NAMALWA (cell line): ENCODE data around the gene WBP1.
"Not testable (repeated sequence)": the region's sequence is repeated elsewhere in the genome, so short reads cannot be mapped to it uniquely, and the experiment has no call there.

Experiments
- DNase-seq: peaks from one replicate; pipeline ENCODE4 v3.0.0-alpha.2; 2015; ENCODE audit warnings: low spot score

WBP1 gene

DNA sequence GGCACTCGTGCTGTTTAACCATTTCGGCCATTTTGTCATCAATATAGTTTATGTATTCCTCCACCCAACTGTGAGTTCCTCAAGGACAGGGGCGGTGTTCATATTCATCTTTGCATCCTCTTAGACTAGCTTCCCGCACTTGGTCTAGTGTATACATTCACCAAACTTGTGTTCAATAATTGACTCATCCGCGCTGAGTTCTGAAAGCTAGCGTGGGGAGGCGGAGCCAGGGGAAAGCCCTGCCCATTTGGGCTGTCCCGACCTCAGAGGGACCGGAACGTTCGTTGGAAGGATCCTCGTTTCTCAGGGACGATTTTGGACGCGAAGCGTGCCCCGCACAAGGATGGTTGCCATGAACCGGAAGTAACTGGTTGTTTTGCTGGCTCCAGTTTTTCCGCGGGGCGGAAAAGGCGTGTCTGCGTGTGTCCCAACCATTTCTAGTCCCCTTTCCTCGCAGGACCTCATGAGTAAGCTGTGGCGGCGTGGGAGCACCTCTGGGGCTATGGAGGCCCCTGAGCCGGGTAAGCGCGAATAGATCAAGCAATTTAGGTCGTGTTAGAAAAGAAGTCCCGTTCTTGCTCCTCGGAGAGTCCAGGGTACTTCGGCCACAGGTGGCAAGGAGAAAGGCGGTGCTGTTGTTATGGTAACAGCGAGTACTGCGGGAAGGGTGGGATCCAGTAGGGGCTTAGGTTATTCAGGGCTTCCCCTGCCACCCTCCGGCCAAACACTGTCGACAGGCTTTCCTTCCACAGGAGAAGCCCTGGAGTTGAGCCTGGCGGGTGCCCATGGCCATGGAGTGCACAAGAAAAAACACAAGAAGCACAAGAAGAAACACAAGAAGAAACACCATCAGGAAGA lies 3.4 kb upstream of the WBP1 start, which contains the start of gene INO80B:
TSS of gene INO80B (plus strand) at position 434 of the 858 bp plus-strand sequence. CDS start at position 464, 30 bp downstream.
- peak; percentile 99 for DNase-seq

DNA sequence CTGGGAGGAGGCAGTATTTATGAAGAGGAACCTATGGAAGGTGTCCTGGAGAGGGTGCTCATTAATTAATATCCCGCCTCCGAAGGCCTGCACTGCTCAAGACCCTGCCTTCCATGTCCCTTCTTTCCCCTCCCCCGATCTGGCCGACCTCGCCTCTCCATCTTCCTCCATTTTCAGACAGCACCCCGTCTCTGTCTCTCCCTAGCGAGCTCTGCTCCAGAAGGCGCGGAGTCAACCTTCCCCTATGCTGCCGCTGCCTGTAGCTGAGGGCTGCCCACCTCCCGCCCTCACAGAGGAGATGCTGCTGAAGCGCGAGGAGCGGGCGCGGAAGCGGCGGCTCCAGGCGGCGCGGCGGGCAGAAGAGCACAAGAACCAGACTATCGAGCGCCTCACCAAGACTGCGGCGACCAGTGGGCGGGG lies 1.1 kb upstream of the WBP1 start:
- DNase-seq, result no peak

DNA sequence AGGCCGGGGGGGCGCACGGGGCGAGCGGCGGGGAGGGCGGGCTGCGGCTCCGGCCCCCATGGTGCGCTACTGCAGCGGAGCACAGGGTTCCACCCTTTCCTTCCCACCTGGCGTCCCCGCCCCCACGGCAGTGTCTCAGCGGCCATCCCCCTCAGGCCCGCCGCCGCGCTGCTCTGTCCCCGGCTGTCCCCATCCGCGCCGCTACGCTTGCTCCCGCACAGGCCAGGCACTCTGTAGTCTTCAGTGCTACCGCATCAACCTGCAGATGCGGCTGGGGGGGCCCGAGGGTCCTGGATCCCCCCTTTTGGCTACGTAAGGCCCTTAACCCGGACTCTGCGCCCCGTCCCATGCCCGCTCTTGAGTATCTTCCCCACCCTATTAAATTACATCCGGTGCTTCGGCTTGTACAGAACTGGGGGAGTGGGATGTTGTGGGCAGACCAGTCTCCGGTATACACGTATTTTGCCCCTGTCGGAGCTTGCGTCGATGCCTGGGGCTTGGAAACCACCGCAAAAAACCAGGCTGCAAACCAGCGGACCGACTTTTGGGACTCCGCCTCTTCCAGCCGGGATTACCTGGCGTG lies 598 bp upstream of the WBP1 start:
- peak; percentile 84 for DNase-seq

DNA sequence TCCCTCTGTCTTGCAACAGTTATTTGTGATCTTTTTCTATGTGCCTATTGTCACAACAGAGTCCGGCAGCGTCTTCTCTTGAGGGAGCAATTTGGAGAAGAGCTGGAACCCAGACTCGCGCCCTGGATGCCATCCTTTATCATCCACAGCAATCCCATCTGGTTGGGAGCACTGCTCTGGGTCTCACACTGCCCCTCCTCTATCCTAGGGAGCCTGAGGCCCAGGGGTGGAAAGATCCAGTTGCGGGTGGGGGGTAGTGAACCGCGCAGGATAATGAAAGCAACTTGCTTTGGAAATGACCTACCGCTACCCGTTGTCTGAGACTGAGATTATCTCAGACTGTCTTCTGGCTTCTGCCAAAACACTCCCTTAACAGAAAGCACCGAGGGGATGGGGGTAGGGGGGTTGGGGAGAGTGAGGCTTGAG lies 713 bp downstream of the WBP1 start:
- no peak for DNase-seq

DNA sequence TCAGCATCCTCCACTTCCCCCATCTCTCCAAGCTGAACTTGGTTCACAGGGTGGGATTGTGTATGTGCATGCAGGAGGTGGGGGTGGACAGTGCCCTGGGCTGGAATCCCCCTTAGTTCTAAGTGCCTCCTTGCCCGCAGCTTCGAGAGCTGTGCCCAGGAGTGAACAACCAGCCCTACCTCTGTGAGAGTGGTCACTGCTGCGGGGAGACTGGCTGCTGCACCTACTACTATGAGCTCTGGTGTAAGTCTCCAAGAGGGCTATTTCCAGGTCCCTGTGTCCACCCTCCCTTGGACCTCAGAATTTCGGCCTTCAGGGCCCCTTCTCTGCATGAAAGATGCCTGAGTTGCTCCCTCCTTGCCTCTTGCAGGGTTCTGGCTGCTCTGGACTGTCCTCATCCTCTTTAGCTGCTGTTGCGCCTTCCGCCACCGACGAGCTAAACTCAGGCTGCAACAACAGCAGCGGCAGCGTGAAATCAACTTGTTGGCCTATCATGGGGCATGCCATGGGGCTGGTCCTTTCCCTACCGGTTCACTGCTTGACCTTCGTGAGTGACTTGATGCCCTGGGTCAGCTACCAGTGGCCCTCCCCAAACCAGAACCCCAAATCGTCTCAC lies 1.4 kb downstream of the WBP1 start:
- not testable (repeated sequence) for DNase-seq

DNA sequence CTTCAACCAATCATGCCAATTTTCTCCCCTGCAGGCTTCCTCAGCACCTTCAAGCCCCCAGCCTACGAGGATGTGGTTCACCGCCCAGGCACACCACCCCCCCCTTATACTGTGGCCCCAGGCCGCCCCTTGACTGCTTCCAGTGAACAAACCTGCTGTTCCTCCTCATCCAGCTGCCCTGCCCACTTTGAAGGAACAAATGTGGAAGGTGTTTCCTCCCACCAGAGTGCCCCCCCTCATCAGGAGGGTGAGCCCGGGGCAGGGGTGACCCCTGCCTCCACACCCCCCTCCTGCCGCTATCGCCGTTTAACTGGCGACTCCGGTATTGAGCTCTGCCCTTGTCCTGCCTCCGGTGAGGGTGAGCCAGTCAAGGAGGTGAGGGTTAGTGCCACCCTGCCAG lies 1.9 kb downstream of the WBP1 start:
- DNase-seq, result not testable (repeated sequence)

DNA sequence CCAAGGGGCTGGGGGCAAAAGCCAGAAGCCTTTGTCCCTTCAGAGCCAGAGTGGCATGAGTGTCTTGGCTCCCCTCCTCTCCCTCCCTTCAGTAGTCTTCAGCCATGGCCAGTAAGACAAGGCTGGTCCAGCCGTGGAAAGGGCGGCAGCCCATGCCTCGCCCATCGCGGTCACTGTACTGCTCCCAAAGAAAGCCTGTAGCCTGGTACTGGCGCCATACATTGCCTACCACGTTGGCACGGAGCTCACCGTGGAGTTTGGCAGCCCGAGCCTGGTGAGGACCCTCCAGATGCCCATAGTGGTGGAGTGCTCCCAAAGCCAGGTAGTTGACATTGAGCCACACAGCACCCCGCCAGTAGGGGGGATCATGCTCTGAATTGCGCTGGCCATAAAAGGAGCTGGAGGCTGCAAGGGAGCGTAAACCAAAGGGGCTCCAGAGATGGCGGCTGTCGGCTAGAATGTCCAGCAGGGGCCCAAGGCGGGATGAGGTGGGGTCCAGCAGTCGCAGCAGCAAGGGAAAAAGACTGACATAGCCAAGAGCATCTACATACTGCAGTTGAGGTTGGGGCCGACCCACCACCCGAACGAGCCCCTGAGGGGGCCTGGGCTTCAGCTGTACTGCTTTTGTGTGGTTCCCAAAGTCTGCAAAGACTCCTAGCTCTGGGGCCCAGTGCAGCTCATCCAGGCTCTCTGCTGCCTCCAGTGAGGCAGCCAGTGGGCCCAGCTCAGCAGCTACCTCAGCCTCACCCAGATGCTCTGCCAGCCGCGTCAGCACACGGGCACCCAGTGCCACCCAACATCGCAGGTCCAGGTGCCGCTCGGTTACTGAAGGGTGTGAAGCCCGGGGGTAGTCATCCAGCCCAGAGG lies 3.2 kb downstream of the WBP1 start:
- DNase-seq, result peak; percentile 55

DNA sequence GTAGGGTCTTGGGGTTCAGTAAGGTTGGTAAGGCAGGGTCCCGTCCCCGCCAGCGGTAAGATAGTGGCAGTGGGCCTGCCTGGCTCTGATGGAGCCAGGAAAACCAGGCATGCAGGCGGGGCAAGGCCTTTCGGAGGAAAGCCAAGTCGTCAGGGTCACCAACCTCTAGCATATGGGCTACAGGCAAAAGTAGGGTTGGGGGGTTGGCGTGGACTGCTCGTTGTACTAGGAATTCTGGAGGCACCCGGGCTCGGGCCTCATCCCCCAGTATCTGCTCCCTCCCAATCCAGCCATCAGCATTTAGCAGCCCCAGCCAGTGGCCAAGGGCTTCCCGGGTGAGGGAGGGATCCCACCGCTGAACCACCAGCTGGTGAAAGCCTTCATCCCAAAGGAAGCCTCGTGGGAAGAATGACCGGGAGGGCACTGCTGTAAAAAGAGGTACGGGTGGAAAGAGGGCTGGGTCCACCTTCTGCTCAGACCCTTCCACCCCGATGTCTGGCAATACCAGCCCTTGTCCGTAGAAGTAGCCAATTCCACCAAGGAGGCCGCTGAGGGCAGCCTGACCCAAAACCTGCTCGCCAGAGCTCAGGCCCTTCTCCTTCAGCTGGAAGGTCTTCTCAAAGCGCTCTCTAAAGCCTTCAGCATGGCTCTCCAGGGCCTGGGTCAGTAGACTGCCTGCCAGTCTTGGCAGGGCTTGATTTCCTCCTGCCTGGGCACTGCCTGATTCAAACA lies 4.0 kb downstream of the WBP1 start:
- DNase-seq, result no peak

DNA sequence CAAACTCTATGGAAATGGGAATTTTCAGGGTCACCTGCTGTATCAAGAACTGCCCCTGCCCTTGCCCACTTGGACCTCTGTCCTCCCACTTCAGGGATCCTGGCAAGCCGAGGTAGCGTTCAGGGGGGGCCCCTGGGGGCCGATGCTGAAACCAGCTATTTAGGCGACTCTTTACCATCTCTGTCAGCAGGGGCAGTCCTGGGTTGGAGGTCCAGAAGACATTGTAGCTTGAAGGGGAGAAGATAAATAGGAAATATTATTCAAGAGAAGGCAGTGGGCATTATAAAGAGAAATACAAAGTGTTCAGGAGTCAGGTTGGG lies 4.5 kb downstream of the WBP1 start:
- no peak for DNase-seq

DNA sequence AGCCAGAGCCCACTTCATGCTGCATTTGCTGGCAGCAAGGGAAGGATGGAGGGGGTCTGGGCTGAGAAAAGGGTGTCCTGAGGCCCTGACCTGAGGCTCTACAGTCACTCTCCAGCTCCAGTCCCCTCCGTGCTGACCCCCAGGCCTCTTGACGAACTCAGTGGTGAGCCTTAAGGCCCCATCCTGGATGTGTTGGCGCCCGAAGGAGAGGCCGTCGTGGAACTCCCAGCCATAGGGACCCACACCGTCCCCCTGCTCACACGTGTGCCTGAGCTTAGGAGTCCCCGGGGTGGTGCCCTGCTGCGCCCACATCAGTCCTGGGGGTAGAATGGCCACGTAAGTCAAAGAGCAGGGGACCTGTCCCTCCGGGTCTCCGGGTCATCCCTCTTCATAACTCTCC lies 6.2 kb downstream of the WBP1 start:
- no peak for DNase-seq

DNA sequence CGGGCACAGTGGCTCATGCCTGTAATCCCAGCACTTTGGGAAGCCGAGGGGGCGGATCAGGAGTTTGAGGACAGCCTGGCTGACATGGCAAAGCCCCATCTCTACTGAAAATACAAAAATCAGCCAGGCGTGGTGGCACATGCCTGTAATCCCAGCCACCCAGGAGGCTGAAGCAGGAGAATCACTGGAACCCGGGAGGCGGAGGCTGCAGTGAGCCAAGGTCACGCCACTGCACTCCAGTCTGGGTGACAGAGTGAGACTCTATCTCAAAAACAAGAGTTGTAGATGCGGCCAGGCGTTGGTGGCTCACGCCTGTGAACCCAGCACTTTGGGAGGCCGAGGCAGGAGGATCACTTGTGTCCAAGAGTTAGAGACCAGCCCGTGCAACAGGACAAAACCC lies 12.5 kb downstream of the WBP1 start:
- not testable (repeated sequence) for DNase-seq

DNA sequence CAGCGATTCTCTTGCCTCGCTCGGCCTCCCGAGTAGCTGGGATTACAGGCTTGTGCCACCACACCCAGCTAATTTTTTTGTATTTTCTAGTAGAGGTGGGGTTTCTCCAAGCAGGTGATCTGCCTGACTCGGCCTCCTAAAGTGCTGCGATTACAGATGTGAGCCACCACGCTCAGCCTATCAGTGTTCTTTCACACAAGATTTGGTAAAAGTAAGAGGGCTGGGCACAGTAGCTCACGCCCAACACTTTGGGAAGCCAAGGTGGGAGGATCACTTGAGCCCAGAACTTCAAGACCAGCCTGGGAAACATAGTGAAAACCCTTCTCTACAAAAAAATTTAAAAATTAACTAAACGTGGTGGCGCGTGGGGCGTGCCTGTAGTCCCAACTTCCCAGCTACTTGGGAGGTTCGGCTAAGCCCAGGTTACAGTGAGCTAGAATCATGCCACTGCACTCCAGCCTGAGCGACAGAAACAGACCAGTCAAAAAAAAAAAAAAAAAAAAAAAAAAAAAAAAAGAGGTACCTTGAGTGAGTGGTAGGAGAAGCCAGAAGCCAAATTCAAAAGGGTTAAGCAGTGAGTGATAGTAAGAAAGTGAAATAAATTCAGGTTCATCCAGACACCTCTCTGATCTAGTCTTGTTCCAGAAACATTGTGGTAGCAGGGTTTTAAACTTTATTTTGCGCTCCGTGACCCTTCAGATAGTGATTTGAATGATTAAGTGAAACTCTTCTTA lies 13.3 kb downstream of the WBP1 start:
- no peak for DNase-seq

DNA sequence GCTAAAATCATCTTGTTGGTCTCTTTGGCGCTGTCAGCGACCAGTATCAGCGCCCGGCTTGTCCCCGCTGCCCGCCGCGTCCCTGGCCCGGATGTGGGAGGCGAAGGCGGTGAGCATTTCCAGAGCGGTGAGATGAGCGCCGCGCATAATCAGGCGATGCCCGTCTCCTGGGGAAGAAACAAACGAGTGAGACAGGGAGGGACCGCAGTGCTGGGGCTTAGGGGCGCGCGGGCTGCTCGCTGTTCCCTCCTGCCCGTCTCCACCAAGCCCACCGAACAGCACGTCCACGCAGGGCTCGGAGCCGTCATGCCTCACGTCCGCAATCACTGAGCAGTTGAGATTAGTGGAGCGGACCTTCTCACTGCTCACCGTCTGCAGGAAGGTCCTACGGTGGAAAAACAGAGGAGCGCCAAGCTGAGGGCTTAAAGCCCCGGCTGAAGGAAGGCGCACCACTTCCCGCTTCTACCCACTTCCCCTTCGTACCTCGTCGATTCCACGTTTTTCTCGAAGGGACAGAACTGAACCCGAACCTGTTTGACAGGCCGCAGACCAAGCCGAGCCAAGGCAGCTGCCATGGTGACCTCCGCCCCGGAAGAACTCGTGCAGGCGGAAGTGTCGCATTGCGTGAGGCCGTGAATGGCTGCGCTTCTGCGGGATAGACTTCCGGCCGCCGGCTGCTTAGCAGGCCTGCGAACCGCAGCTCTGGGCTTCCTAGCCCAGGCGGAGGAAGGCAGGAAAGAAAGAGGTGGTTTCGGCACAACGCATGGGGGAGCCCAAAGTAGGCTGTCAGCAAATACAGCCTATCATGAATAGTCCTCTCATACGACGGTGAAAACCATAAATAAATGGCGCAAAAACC lies 14.1 kb downstream of the WBP1 start, which contains the start of gene MRPL53:
TSS of gene MRPL53 (minus strand) at position 595 of the 859 bp plus-strand sequence. CDS start at position 575, 20 bp downstream.
- peak; percentile 97 for DNase-seq

DNA sequence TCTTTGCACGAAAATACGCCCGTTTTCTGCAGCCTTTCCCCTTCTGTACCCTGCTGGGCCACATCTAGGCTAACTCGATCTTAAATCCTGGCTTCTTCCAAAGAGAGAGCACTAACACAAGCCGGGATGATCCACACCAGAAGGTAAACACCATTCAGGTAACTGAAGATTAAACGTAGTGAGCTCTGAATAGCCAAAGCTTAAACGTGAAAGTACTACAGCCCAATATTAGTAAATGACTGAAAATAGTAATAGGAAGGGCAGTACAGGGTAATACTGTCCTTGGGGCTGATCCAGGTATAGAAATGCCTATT lies 14.7 kb downstream of the WBP1 start:
- DNase-seq, result no peak

DNA sequence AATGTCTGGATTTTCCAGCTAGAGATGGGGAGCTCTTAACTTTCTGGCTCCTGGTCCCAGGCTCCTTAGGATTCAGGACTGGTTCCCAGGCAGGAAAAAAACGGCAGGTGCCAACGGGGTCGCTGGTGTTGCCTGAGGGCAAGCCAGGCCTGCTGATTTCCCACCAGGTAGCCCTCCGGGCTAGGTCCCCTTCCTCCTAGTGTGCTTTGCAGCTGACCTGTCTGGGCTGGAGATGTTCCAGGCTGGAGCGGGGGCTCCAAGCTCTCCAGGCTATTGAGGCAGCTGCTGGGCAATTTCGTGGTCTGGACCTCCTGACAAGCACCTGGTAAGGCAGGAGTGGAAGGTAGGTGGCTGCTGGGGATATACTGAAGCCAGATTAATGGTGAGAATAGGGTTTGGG lies 16.2 kb downstream of the WBP1 start:
- DNase-seq, result no peak

DNA sequence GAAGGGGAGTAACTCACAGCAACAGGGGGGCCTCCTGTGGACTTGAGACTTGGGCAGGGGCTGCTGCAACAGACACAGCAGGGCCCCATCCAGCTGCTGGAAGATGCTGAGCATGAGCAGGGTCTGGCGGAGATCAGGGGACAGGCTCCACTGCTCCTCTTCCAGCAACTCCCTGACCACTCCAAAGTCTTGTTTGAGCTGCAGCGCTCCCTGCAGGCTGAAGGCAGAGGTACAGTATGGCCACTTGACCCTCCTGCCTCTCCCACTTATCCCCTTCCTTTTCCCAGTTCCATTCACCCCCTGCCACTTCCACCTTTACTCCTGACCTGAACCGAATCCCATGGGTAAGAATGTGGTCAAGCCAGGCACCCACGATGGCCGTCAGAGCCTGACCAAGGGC lies 16.7 kb downstream of the WBP1 start:
- no peak for DNase-seq

DNA sequence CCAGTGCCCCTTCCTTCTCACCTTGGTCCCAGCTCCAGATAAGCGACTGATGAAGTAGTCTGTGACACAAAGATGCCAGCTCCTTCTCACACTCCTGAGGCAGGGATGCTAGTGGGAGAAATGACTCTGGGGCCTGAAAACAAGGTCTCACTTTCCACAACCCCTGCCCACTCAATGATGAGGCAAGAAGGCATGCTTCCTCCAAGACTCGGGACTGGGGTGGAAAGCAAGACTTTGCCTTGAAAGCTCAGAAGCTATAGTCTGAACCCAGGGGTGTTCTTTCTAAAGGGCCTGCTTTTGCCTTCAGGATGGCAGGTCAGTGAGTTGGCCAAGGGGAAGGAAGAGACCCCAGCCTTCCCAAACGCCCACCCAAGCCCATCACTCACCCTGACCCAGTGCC lies 23.2 kb downstream of the WBP1 start:
- DNase-seq, result no peak

DNA sequence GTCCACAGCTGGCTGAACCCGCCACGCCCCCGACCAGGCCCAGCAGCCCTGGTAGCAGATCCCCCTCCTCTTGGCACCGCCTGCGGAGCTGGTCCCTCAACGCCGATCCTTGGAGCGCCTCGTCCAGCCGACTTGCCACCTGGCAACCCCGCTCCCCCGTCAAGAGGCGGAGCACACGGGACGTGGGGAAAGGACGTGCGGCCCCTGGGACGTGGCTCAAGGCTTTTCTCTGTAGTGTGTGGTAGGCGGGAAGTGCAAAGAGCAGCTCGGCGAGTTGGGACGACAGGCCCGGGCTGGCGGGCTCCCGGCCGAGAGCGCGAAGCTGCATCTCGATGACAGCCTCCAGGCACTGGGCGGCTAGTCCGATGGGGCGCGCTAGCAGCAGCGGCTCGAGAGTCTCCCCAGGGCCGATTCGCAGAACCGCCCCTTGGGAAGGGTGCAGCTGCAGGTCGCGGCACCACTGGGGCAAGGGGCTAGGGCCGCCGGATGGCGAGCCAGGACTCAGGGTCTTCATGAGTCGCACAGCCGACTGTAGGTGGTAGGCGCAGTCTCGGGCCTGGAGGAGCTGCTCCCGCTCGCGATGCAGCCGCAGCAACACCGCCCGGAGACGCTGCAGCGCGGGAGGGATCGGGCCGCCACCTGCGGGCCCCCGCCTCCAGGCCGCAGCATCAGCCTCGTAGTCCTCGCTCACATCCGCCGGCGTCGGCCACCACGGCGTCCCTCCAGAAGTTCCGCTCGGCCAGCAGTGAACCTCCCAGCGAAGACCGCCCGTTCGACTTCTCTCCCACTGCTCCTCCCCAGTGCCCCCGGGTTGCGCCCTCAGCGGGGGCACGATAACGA lies 23.9 kb downstream of the WBP1 start:
- peak; percentile 65 for DNase-seq
